ENCODE data around the gene HDHD5.

Gene HDHD5

GRCh38 chr22:17118342-17118741, 40.7 kb downstream of the HDHD5 start:
- DNase-seq, result no peak

- no peak for DNase-seq
These were observed 41.2 kb downstream of the HDHD5 start for GRCh38 chr22:17117890-17118289.

GRCh38 chr22:17117400-17117799, 41.7 kb downstream of the HDHD5 start:
- DNase-seq, result no peak

- DNase-seq, result no peak
These were observed 42.3 kb downstream of the HDHD5 start for GRCh38 chr22:17116572-17117330.

GRCh38 chr22:17115945-17116565, 43.0 kb downstream of the HDHD5 start:
- DNase-seq, result no peak

- DNase-seq, result no peak
These were observed 43.8 kb downstream of the HDHD5 start for GRCh38 chr22:17115236-17115635.

GRCh38 chr22:17114898-17115235, 44.2 kb downstream of the HDHD5 start:
- DNase-seq, result no peak

- no peak for DNase-seq
These were observed 44.7 kb downstream of the HDHD5 start for GRCh38 chr22:17114173-17114897.

- DNase-seq, result no peak
These were observed 45.5 kb downstream of the HDHD5 start for GRCh38 chr22:17113600-17113999.

- no peak for DNase-seq
These were observed 46.5 kb downstream of the HDHD5 start for GRCh38 chr22:17112491-17113042.

GRCh38 chr22:17110791-17111550, 48.1 kb downstream of the HDHD5 start:
- DNase-seq, result no peak

- DNase-seq, result no peak
These were observed 49.1 kb downstream of the HDHD5 start for GRCh38 chr22:17109976-17110375.

GRCh38 chr22:17109113-17109865, 49.8 kb downstream of the HDHD5 start:
- DNase-seq, result no peak

GRCh38 chr22:17108256-17109112, 50.6 kb downstream of the HDHD5 start:
- no peak for DNase-seq

GRCh38 chr22:17107547-17107810, 51.6 kb downstream of the HDHD5 start:
- DNase-seq, result no peak

- no peak for DNase-seq
These were observed 52.1 kb downstream of the HDHD5 start for GRCh38 chr22:17106785-17107546.

GRCh38 chr22:17106161-17106784, 52.8 kb downstream of the HDHD5 start:
- DNase-seq, result no peak

- no peak for DNase-seq
These were observed 53.6 kb downstream of the HDHD5 start for GRCh38 chr22:17105143-17106129.

GRCh38 chr22:17104336-17104935, 54.6 kb downstream of the HDHD5 start:
- no peak for DNase-seq

Measured in activated gamma-delta T cell treated with Interleukin-2 at 50 U/mL for 16 hours (primary cell).